Glutamatergic neuron (in vitro differentiated cells): ENCODE data around the gene TSPAN14. TPM values are rescaled to one million over a fixed set of nuclear protein-coding genes. Genes with fewer than 3 reads are reported as not detected.
A peak's percentile ranks its signal among the peaks of the same experiment; 100 is the strongest.

Source experiments
- DNase-seq: peaks from one replicate; pipeline ENCODE4 v3.0.0; 2022
- H3K27ac Mint-ChIP-seq: one replicate; pipeline ENCODE4 v1.8.0; 2020; ENCODE audit warnings: mild to moderate bottlenecking, mixed read lengths, inconsistent platforms; ENCODE audit not compliant: unreplicated experiment
- H3K27me3 Mint-ChIP-seq: one replicate; pipeline ENCODE4 v1.8.0; 2020; ENCODE audit warnings: mild to moderate bottlenecking, moderate library complexity, mixed read lengths, inconsistent platforms; ENCODE audit not compliant: unreplicated experiment
- H3K36me3 Mint-ChIP-seq: one replicate; pipeline ENCODE4 v1.8.0; 2020; ENCODE audit warnings: mild to moderate bottlenecking, mixed read lengths, inconsistent platforms; ENCODE audit not compliant: unreplicated experiment
- H3K4me1 Mint-ChIP-seq: one replicate; pipeline ENCODE4 v1.8.0; 2020; ENCODE audit warnings: mild to moderate bottlenecking, low read depth, mixed read lengths, inconsistent platforms; ENCODE audit not compliant: unreplicated experiment
- H3K4me3 Mint-ChIP-seq: one replicate; pipeline ENCODE4 v1.8.0; 2020; ENCODE audit warnings: mild to moderate bottlenecking, mixed read lengths, inconsistent platforms; ENCODE audit not compliant: unreplicated experiment
- H3K9me3 Mint-ChIP-seq: one replicate; pipeline ENCODE4 v1.8.0; 2020; ENCODE audit warnings: mild to moderate bottlenecking, moderate library complexity, mixed read lengths, inconsistent platforms; ENCODE audit not compliant: unreplicated experiment
- total RNA-seq: library from RNA; stranded (reverse); fragmentation: NEBNext Ultra II Directional; extraction: Animal tissue kit (Norgen Biotek cat#: 25700); gene quantifications from one replicate; pipeline ENCODE4 v1.2.1, GENCODE V29; 2021; ENCODE audit not compliant: unreplicated experiment
- TF ChIP-seq, protein P1 (sequence below): fragments of 200-600 bp; sonication (generic); IDR thresholded peaks from one replicate; pipeline ENCODE4 v1.5.0; 2021; ENCODE audit not compliant: partially characterized antibody, unreplicated experiment

Gene TSPAN14
- total RNA-seq, 1 donor from 2014 or later, result 141 TPM

DNA sequence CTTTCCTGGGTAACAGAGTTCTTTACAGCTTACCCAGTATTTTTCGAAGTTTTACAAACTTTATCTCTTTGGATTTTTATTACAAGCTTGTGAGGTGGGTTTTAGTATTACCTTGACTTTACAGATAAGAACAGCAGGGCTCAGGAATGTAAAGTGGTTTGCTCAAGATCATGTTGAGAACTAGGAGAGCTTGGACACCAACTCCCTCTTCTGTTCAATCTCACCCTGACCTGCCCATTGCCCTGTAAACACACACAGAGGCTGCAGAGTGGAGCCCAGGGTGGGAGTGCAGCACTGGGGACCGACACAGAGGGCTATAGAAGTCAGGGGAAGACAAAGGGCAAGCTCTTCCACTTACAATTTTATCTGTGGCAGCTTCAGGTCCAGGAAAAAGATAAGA, 4.6 kb upstream of the TSPAN14 start:
- Mint-ChIP-seq H3K9me3 (peaks cover 8% of the 10 kb centered on the region), H3K36me3 (peaks cover 5% of the 10 kb centered on the region), H3K4me1 (peaks cover 7% of the 10 kb centered on the region), H3K27ac (no peak overlapping the region), H3K27me3 (peaks cover 9% of the 10 kb centered on the region), H3K4me3 (no peak overlapping the region)
- no peak for DNase-seq
- TF ChIP-seq, protein P1, sequence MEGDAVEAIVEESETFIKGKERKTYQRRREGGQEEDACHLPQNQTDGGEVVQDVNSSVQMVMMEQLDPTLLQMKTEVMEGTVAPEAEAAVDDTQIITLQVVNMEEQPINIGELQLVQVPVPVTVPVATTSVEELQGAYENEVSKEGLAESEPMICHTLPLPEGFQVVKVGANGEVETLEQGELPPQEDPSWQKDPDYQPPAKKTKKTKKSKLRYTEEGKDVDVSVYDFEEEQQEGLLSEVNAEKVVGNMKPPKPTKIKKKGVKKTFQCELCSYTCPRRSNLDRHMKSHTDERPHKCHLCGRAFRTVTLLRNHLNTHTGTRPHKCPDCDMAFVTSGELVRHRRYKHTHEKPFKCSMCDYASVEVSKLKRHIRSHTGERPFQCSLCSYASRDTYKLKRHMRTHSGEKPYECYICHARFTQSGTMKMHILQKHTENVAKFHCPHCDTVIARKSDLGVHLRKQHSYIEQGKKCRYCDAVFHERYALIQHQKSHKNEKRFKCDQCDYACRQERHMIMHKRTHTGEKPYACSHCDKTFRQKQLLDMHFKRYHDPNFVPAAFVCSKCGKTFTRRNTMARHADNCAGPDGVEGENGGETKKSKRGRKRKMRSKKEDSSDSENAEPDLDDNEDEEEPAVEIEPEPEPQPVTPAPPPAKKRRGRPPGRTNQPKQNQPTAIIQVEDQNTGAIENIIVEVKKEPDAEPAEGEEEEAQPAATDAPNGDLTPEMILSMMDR, result no peak

DNA sequence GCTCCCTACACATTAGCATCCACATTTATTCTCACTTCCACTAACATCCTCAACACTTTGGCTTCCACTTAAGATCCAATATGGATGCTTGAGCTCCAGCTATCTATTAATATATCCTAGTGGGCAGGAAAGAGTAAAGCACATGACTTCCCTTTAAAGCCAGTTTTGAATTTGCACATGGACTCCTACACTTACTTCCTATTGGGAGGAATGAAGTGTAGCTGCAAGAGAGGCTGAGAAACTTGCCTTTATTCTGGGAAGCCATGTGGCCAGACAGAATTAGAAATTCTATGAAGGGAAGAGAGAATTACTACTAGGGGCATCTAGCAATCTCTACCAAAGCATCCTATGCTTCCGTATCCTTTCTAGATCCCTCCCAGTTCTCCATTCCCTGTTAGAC, 3.0 kb upstream of the TSPAN14 start:
- no peak for DNase-seq
- TF ChIP-seq, protein P1, result no peak
- no peak overlapping the region for H3K4me3 Mint-ChIP-seq
- peaks cover 6% of the 10 kb centered on the region for H3K4me1 Mint-ChIP-seq
- peaks cover 16% of the 10 kb centered on the region for H3K27me3 Mint-ChIP-seq
- H3K27ac Mint-ChIP-seq, result no peak overlapping the region
- peaks cover 5% of the 10 kb centered on the region for H3K36me3 Mint-ChIP-seq
- peaks cover 15% of the 10 kb centered on the region for H3K9me3 Mint-ChIP-seq

DNA sequence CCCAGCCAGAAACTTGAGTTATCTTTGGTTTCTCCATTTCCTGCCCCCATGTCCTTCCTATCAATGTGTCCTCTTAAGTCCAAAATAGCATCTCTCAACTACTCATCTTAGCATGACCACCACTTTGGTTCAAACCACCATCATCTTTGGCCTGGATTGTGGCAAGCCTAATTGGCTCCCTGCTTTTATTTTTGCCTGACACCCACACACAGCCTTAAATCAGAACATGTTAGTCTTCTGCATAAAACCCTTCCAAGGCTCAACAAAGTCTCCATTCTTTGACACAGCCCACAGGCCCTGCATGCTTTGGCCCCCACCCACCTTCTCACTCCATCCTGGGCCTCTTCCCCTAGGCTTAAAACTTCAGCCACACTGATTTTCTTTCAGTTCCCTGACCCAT, 2.0 kb upstream of the TSPAN14 start:
- no peak overlapping the region for H3K27ac Mint-ChIP-seq
- no peak for DNase-seq
- H3K4me3 Mint-ChIP-seq, result no peak overlapping the region
- peaks cover 6% of the 10 kb centered on the region for H3K4me1 Mint-ChIP-seq
- H3K36me3 Mint-ChIP-seq, result peaks cover 4% of the 10 kb centered on the region
- TF ChIP-seq, protein P1, result no peak
- H3K9me3 Mint-ChIP-seq, result peaks cover 12% of the 10 kb centered on the region
- peaks cover 16% of the 10 kb centered on the region for H3K27me3 Mint-ChIP-seq

DNA sequence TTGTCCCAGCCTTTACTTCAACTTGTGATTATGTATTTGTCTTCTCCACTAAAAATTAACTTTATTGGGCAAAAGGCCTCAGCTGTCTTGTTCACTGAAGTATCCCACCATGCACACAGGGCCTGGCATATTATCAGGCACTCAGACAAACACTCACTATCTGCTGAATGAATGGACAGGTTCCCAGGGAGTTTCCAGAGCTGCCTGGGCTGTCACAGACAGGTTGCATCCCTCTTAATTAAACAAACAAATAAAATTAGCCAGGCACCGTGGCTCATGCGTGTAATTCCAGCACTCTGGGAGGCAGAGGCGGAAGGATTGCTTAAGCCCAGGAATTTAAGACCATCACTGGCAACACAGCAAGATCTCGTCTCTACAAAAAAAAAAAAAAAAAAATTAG, 1.5 kb upstream of the TSPAN14 start:
- Mint-ChIP-seq H3K9me3 (peaks cover 10% of the 10 kb centered on the region), H3K27ac (no peak overlapping the region), H3K36me3 (no peaks in the 10 kb centered on the region), H3K4me1 (peaks cover 6% of the 10 kb centered on the region), H3K4me3 (no peak overlapping the region), H3K27me3 (peaks cover 13% of the 10 kb centered on the region)
- no peak for DNase-seq
- TF ChIP-seq, protein P1, result no peak

DNA sequence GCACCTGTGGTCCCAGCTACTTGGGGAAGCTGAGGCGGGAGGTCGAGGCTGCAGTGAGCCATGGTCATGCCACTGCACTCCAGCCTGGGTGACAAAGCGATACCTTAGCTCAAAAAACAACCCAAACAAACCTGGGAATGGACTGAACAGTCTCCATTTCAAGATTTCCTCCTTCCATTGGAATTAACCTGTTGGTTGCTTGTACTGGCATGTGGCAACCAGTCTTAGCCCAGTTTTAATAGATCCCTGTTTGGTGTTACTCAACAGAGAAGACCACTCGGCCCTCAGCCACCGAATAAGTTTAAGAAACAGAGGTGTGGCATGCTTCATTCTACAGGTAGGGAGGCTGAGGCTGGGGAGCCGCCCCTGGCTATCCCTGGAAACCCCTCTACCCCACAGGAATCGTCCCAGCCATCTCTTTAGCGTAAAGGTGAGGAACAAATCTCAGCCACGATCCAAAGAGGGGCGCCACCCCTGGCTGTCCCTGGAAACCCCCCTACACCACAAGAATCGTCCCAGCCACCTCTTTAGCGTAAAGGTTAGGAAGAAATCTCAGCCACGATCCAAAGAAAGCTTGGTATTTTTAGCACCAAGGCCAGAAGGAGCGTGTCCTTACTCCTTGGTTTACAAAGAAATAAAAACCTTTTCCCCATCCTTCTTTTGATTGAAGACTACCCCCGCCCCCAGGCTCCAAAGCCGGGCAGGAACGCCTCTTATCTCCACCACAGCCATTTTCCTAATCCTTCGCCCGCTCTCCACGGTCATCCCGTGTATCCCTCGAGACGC, 861 bp upstream of the TSPAN14 start:
- H3K9me3 Mint-ChIP-seq, result peaks cover 10% of the 10 kb centered on the region
- no peak for DNase-seq
- H3K36me3 Mint-ChIP-seq, result no peaks in the 10 kb centered on the region
- H3K4me1 Mint-ChIP-seq, result peaks cover 12% of the 10 kb centered on the region
- TF ChIP-seq, protein P1, result no peak
- H3K4me3 Mint-ChIP-seq, result peak overlapping the region; percentile 92
- peak overlapping the region; percentile 93 for H3K27ac Mint-ChIP-seq
- peaks cover 13% of the 10 kb centered on the region for H3K27me3 Mint-ChIP-seq
